Stimulated activated naive B cell treated with anti-CD40 and anti-IgM and Interleukin-4, amounts not matched to agents 10 μg/mL and 1 μg/mL and 100 μg/mL, for 72 hours (primary cell): ENCODE data around the gene INPP1.
"Not testable (repeated sequence)": the region's sequence is repeated elsewhere in the genome, so short reads cannot be mapped to it uniquely, and the experiment has no call there.

Source experiments
- ATAC-seq, 2 donors: fragments of 150-1000 bp; cut with Tn5 transposase; replicated peaks; 2 replicates each; pipeline ENCODE4 v1.10.0; 2021; ENCODE audit warnings: moderate library complexity in 1 of 2
- DNase-seq: peaks from one replicate; pipeline ENCODE4 v3.0.0; 2021
- H3K27ac Mint-ChIP-seq: one replicate; pipeline ENCODE4 v1.8.0; 2022; ENCODE audit warnings: mild to moderate bottlenecking, mixed read lengths
- H3K27me3 Mint-ChIP-seq, 2 donors: one replicate each; pipeline ENCODE4 v1.8.0; 2022; ENCODE audit warnings: mixed read lengths in 2 of 2
- H3K36me3 Mint-ChIP-seq, 2 donors: one replicate each; pipeline ENCODE4 v1.8.0; 2022; ENCODE audit warnings: mixed read lengths in 2 of 2, mild to moderate bottlenecking in 1 of 2
- H3K4me1 Mint-ChIP-seq, 2 donors: one replicate each; pipeline ENCODE4 v1.8.0; 2022; ENCODE audit warnings: mixed read lengths in 2 of 2, mild to moderate bottlenecking in 1 of 2
- H3K4me3 Mint-ChIP-seq, 2 donors: one replicate each; pipeline ENCODE4 v1.8.0; 2022; ENCODE audit warnings: mild to moderate bottlenecking in 2 of 2, mixed read lengths in 2 of 2, moderate library complexity in 1 of 2
- H3K9me3 Mint-ChIP-seq, 2 donors: one replicate each; pipeline ENCODE4 v1.8.0; 2022; ENCODE audit warnings: mixed read lengths in 2 of 2, mild to moderate bottlenecking in 1 of 2

Gene INPP1, protein sequence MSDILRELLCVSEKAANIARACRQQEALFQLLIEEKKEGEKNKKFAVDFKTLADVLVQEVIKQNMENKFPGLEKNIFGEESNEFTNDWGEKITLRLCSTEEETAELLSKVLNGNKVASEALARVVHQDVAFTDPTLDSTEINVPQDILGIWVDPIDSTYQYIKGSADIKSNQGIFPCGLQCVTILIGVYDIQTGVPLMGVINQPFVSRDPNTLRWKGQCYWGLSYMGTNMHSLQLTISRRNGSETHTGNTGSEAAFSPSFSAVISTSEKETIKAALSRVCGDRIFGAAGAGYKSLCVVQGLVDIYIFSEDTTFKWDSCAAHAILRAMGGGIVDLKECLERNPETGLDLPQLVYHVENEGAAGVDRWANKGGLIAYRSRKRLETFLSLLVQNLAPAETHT

GRCh38 chr2:190343536-190344275, at the start of gene INPP1:
Gene INPP1, plus strand, starts transcription at chr2:190343589. Its CDS starts 16,514 bp downstream, at chr2:190360103.
- ATAC-seq, result peak; percentile 68 to 69
- H3K4me3 Mint-ChIP-seq, result peak within 1 kb of the TSS; percentile 90 to 95

GRCh38 chr2:190297880-190298279, 45.5 kb upstream of the INPP1 start:
- DNase-seq, H3K4me1 Mint-ChIP-seq, H3K27me3 Mint-ChIP-seq, H3K4me3 Mint-ChIP-seq, ATAC-seq, H3K9me3 Mint-ChIP-seq, H3K27ac Mint-ChIP-seq: not testable (repeated sequence)
- H3K36me3 Mint-ChIP-seq, result peaks cover 45 to 48% of the 10 kb centered on the region in 2 donors

More at GRCh38 chr2:190343536-190344275, at the start of gene INPP1:
- Mint-ChIP-seq H3K27ac (peak within 1 kb of the TSS; percentile 89), H3K4me1 (peaks cover 7 to 19% of the 10 kb centered on the region in 2 donors), H3K36me3 (peaks cover 0 to 3% of the 10 kb centered on the region in 2 donors), H3K27me3 (no peaks in the 10 kb centered on the region), H3K9me3 (no peaks in the 10 kb centered on the region)
- DNase-seq, result peak; percentile 37

GRCh38 chr2:190301032-190301431, 42.4 kb upstream of the INPP1 start:
- ATAC-seq (no peak), DNase-seq (no peak)
- Mint-ChIP-seq H3K27ac (no peak overlapping the region), H3K27me3 (no peaks in the 10 kb centered on the region), H3K36me3 (peaks cover 44 to 52% of the 10 kb centered on the region in 2 donors), H3K4me3 (no peak overlapping the region), H3K9me3 (peaks cover 5 to 8% of the 10 kb centered on the region in 2 donors), H3K4me1 (peaks cover 0 to 3% of the 10 kb centered on the region in 2 donors)

GRCh38 chr2:190302052-190302451, 41.3 kb upstream of the INPP1 start:
- DNase-seq (no peak), ATAC-seq (no peak)
- Mint-ChIP-seq H3K27ac (no peak overlapping the region), H3K4me1 (peaks cover 0 to 3% of the 10 kb centered on the region in 2 donors), H3K4me3 (no peak overlapping the region), H3K9me3 (peaks cover 5 to 8% of the 10 kb centered on the region in 2 donors), H3K36me3 (peaks cover 44 to 58% of the 10 kb centered on the region in 2 donors), H3K27me3 (no peaks in the 10 kb centered on the region)

DNA sequence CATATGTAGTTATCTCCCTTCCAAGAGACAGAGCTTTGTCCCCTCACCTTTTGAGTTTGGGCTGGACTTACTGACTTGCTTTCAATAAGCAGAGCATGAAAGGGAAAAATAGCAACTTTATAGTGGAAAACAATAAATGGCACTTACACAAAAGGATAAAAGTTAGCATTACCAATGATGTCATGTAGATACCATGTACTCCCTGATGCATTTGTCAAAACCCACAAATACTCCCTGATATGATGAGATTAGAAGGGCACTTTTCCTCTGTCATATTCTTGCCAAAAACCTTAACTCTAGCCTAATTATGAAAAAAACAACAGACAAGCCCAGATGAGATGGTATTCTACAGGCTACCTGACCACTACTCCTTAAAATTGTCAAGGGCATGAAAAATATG, 39.7 kb upstream of the INPP1 start:
- ATAC-seq (no peak), DNase-seq (no peak)
- H3K36me3 Mint-ChIP-seq, result peaks cover 40 to 52% of the 10 kb centered on the region in 2 donors
- H3K27ac Mint-ChIP-seq, result no peak overlapping the region
- no peaks in the 10 kb centered on the region for H3K27me3 Mint-ChIP-seq
- H3K4me3 Mint-ChIP-seq, result no peak overlapping the region
- peaks cover 5 to 8% of the 10 kb centered on the region in 2 donors for H3K9me3 Mint-ChIP-seq
- H3K4me1 Mint-ChIP-seq, result peaks cover 0 to 3% of the 10 kb centered on the region in 2 donors

GRCh38 chr2:190304404-190304803, 39.0 kb upstream of the INPP1 start:
- H3K9me3 Mint-ChIP-seq, result peaks cover 5 to 8% of the 10 kb centered on the region in 2 donors
- ATAC-seq (no peak), DNase-seq (no peak)
- H3K27ac Mint-ChIP-seq, result no peak overlapping the region
- H3K4me3 Mint-ChIP-seq, result no peak overlapping the region
- H3K36me3 Mint-ChIP-seq, result peaks cover 39 to 50% of the 10 kb centered on the region in 2 donors
- H3K27me3 Mint-ChIP-seq, result no peaks in the 10 kb centered on the region
- H3K4me1 Mint-ChIP-seq, result peaks cover 0 to 3% of the 10 kb centered on the region in 2 donors

DNA sequence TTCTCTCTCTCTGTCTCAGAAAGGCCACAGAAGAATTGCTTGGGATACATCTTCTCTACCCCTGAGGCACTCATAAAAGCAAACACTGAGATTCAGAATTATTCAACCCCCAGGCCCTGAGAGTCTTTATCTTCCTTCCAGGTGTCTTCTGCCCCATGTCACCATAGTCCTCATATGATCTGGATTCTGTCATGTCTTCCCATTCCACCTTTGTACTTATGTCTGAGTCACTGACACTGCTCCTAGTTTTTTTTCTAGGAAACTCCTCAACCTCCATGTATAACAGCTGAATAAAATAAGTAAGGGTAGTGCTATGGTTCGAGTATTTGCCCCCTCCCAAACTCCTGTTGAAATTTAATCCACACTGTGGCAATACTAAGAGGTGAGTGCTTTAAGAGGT, 35.4 kb upstream of the INPP1 start:
- peaks cover 16 to 35% of the 10 kb centered on the region in 2 donors for H3K36me3 Mint-ChIP-seq
- ATAC-seq (no peak), DNase-seq (no peak)
- H3K9me3 Mint-ChIP-seq, result no peaks in the 10 kb centered on the region
- no peak overlapping the region for H3K4me3 Mint-ChIP-seq
- no peaks in the 10 kb centered on the region for H3K27me3 Mint-ChIP-seq
- H3K4me1 Mint-ChIP-seq, result peaks cover 0 to 2% of the 10 kb centered on the region in 2 donors
- no peak overlapping the region for H3K27ac Mint-ChIP-seq

DNA sequence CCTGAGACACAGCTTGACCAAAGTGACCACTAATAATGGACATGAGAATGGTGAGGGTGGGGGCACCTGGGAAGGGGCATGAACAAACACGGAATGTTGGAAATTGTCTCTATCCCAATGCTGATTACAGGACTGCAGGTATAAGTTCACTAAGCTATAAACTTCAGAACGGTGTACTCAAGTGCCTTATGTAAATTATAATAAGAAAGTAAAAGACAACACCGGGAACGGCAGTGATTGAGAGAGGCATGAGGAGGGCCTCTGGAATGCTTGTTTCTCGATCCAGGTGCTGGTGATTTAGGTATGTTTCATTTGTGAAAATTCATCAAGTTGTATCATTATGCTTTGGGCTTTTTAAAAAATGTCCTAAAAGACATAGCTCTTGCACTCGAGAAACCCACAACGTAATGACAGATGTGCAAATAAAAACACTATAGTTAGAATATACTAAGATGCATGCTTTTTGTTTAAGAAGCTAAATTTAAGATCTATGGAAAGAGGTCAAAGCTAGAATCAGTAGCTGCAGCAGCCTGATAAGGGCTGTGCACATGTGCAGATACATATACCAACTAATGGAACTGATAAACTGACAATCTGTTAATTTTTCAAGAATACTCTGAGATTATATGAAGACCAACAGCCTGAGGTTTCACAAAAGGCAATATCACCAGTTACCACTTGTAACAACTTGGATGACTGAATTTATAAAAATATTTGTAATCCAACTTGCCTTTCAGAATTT, 31.3 kb upstream of the INPP1 start:
- DNase-seq (no peak), ATAC-seq (no peak)
- peaks cover 16 to 19% of the 10 kb centered on the region in 2 donors for H3K4me1 Mint-ChIP-seq
- no peaks in the 10 kb centered on the region for H3K9me3 Mint-ChIP-seq
- H3K27ac Mint-ChIP-seq, result no peak overlapping the region
- peaks cover 9 to 36% of the 10 kb centered on the region in 2 donors for H3K36me3 Mint-ChIP-seq
- H3K4me3 Mint-ChIP-seq, result no peak overlapping the region
- no peaks in the 10 kb centered on the region for H3K27me3 Mint-ChIP-seq

DNA sequence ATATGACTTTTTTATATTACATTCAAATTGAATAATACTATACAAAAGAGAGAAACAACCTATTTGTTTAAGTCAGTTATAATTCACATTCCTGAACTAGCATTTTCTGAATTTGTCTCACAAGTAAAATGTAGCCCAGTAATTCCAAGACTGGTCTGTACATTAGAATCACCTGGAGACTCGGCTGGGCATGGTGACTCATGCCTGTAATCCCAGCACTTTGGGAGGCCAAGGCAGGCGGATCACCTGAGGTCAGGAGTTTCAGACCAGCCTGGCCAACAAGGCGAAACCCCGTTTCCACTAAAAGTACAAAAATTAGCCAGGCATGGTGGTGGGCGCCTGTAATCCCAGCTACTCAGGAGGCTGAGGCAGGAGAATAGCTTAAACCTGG, 30.8 kb upstream of the INPP1 start:
- peaks cover 21 to 24% of the 10 kb centered on the region in 2 donors for H3K4me1 Mint-ChIP-seq
- not testable (repeated sequence) for H3K4me3 Mint-ChIP-seq, ATAC-seq

GRCh38 chr2:190313880-190314279, 29.5 kb upstream of the INPP1 start:
- H3K9me3 Mint-ChIP-seq, result no peaks in the 10 kb centered on the region
- H3K27me3 Mint-ChIP-seq, result no peaks in the 10 kb centered on the region
- H3K4me3 Mint-ChIP-seq, result no peak overlapping the region
- ATAC-seq (no peak), DNase-seq (no peak)
- no peak overlapping the region for H3K27ac Mint-ChIP-seq
- peaks cover 23 to 35% of the 10 kb centered on the region in 2 donors for H3K4me1 Mint-ChIP-seq
- H3K36me3 Mint-ChIP-seq, result peaks cover 7 to 32% of the 10 kb centered on the region in 2 donors

More for the DNA sequence above, 30.8 kb upstream of the INPP1 start:
- peaks cover 9 to 36% of the 10 kb centered on the region in 2 donors for H3K36me3 Mint-ChIP-seq
- not testable (repeated sequence) for H3K27ac Mint-ChIP-seq, DNase-seq, H3K27me3 Mint-ChIP-seq, H3K9me3 Mint-ChIP-seq

DNA sequence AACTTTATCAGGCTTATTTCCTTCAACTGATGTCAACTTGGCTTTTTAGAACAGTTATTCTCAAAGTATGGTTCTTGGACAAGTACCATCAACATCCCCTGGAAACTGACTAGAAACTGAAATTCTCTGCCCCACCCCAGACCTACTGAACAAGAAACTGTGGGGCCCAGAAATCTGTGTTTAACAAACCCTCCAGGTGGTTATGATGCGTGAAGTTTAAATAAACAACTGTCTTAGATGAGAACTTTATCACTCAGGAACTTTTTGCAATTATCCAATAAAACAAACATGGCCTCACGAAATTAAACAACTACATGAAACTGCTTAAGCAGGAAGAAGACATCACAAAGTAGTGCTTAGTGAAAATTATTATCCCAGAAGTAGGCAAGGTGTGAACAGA, 28.1 kb upstream of the INPP1 start:
- peaks cover 2 to 25% of the 10 kb centered on the region in 2 donors for H3K36me3 Mint-ChIP-seq
- ATAC-seq (no peak), DNase-seq (no peak)
- no peaks in the 10 kb centered on the region for H3K9me3 Mint-ChIP-seq
- H3K27ac Mint-ChIP-seq, result no peak overlapping the region
- H3K27me3 Mint-ChIP-seq, result no peaks in the 10 kb centered on the region
- no peak overlapping the region for H3K4me3 Mint-ChIP-seq
- H3K4me1 Mint-ChIP-seq, result peaks cover 24 to 39% of the 10 kb centered on the region in 2 donors

DNA sequence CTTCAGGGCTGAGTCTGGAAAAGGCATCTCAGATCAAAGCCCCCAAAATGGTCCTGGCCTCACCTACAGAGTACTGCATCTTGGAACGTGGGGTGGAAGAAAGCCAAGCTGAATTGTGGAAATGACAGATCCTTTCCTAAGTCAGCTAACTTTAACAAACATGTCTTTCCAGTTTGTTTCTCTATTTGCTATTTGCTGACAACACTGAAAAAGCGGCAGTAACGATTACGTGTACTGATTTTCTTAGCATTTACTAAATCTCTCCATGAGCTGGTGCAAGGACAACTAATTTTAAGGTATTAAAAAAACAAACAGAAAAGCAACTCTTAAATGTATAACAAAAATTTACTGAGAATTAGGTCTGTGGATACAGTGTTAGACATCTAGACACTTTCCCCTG, 24.9 kb upstream of the INPP1 start:
- H3K4me1 Mint-ChIP-seq, result peaks cover 27 to 44% of the 10 kb centered on the region in 2 donors
- no peaks in the 10 kb centered on the region for H3K9me3 Mint-ChIP-seq
- no peaks in the 10 kb centered on the region for H3K27me3 Mint-ChIP-seq
- no peak for DNase-seq
- peak overlapping the region; percentile 90 for H3K27ac Mint-ChIP-seq
- ATAC-seq, result no peak
- peaks cover 0 to 13% of the 10 kb centered on the region in 2 donors for H3K36me3 Mint-ChIP-seq
- peak overlapping the region; percentile 91 to 94 for H3K4me3 Mint-ChIP-seq

DNA sequence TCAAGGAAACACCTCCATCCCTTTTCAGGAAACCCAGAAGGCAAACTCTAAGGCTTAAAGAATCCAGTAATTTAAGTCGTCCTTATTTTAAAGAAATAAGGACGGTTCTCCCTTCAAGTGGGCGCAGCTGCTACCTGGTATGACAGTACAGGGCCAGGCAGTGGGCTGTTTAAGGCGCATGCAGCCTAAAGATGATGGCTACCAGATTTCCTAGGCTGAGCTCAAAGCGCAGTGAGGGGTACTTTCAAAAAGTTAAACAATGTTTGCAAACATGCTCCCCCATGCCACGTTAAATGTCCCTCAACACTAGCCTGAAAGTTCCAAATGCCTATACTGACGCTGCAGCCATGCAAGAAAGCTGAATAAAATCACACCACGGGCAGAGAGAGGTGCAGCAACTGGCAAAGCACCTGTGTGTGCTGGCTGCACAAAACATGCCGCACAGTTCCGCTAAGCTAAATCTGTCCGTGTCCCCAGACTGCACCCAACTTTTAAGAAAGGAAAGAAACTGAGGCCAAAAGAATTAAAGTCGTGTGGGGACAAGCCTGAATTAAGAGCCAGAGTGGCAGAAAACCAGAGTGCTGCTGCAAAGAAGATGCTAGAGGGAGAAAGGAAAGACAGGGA, 24.3 kb upstream of the INPP1 start:
- Mint-ChIP-seq H3K4me1 (peaks cover 27 to 44% of the 10 kb centered on the region in 2 donors), H3K4me3 (peak overlapping the region; percentile 91 to 94), H3K36me3 (peaks cover 0 to 13% of the 10 kb centered on the region in 2 donors), H3K27me3 (no peaks in the 10 kb centered on the region), H3K9me3 (no peaks in the 10 kb centered on the region), H3K27ac (peak overlapping the region; percentile 90)
- DNase-seq (no peak), ATAC-seq (peak; percentile 50 to 58)
